Activated CD4-positive, alpha-beta T cell treated with anti-CD3 and anti-CD28 coated beads, Interleukin-2, amount 50 U/mL, for 16 hours (primary cell): ENCODE data around the gene ACAT2.
"Not testable (repeated sequence)": the region's sequence is repeated elsewhere in the genome, so short reads cannot be mapped to it uniquely, and the experiment has no call there.

Source experiments
- DNase-seq: peaks from one replicate; pipeline ENCODE4 v3.0.0-alpha.2; 2020

Gene ACAT2

GRCh38 chr6:159816775-159817174 lies 54.9 kb downstream of the ACAT2 start:
- DNase-seq: not testable (repeated sequence)

- no peak for DNase-seq
Observed at GRCh38 chr6:159817951-159818739, 56.3 kb downstream of the ACAT2 start.

- DNase-seq: no peak
Observed at GRCh38 chr6:159819098-159819497, 57.3 kb downstream of the ACAT2 start.

- peak; percentile 42 for DNase-seq
Observed at GRCh38 chr6:159819932-159820640, 58.2 kb downstream of the ACAT2 start.

GRCh38 chr6:159821122-159821521 lies 59.3 kb downstream of the ACAT2 start:
- DNase-seq: no peak

- DNase-seq: no peak
Observed at GRCh38 chr6:159821726-159822125, 59.9 kb downstream of the ACAT2 start.

- DNase-seq: no peak
Observed at GRCh38 chr6:159823953-159824352, 62.1 kb downstream of the ACAT2 start.

GRCh38 chr6:159824690-159825089 lies 62.8 kb downstream of the ACAT2 start:
- not testable (repeated sequence) for DNase-seq

- no peak for DNase-seq
Observed at GRCh38 chr6:159826004-159826403, 64.2 kb downstream of the ACAT2 start.

- no peak for DNase-seq
Observed at GRCh38 chr6:159826968-159827647, 65.3 kb downstream of the ACAT2 start.

- no peak for DNase-seq
Observed at GRCh38 chr6:159828074-159828473, 66.2 kb downstream of the ACAT2 start.
